IMR-90 (cell line): Measurements from ENCODE around the gene MEGF10. TPM values are rescaled to one million over a fixed set of nuclear protein-coding genes. Genes with fewer than 3 reads are reported as not detected.

ENCODE experiments used
- ATAC-seq: fragments of 200-7000 bp; cut with Tn5 transposase; 2 replicates; pipeline ENCODE4 v1.9.1; 2020; ENCODE audit warnings: low read depth, mild to moderate bottlenecking, moderate library complexity
- BruUV-seq: library from RNA; stranded (reverse); fragments of 400-500 nt; replicated peaks from 2 replicates; lab custom pipeline; 2021; lab: Mats Ljungman, UMichigan
- CTCF ChIA-PET: fragments of 300-600 bp; formaldehyde crosslinking; extraction: SDS; loops from one replicate; lab custom pipeline; 2021; ENCODE audit warnings: antibody characterized with exemption; lab: Yijun Ruan, JAX
- POLR2A ChIA-PET: fragments of 300-600 bp; sonication (Branson Sonifier 250); formaldehyde crosslinking; loops from one replicate; lab custom pipeline; 2022; ENCODE audit warnings: antibody characterized with exemption; ENCODE audit not compliant: unreplicated experiment; lab: Charles Lee
- DNase-seq: peaks from one replicate; pipeline ENCODE4 v3.0.0; 2013
- H2AFZ ChIP-seq: replicated peaks from 2 replicates; pipeline ENCODE3; 2013; ENCODE audit warnings: low read length, mild to moderate bottlenecking; ENCODE audit not compliant: poor library complexity
- H2AK5ac ChIP-seq: 2 replicates; pipeline ENCODE4 v1.6.1; 2013; ENCODE audit warnings: low read depth, low read length, inconsistent platforms
- H2AK9ac ChIP-seq: replicated peaks from 2 replicates; pipeline ENCODE3; 2013; ENCODE audit warnings: mild to moderate bottlenecking, low read depth, low read length, moderate library complexity; ENCODE audit not compliant: poor library complexity
- H2BK120ac ChIP-seq: 2 replicates; pipeline ENCODE4 v1.6.1; 2013; ENCODE audit warnings: low read depth, low read length, inconsistent platforms
- H2BK15ac ChIP-seq: 3 replicates; pipeline ENCODE4 v1.6.1; 2013; ENCODE audit warnings: low read depth, low read length, inconsistent platforms
- H2BK20ac ChIP-seq: 2 replicates; pipeline ENCODE4 v1.6.1; 2013; ENCODE audit warnings: low read depth, mild to moderate bottlenecking, inconsistent platforms, low read length, moderate library complexity
- H2BK5ac ChIP-seq: 2 replicates; pipeline ENCODE4 v1.6.1; 2013; ENCODE audit warnings: mild to moderate bottlenecking, low read depth, low read length, inconsistent platforms; ENCODE audit not compliant: poor library complexity, severe bottlenecking
- H3K14ac ChIP-seq: replicated peaks from 2 replicates; pipeline ENCODE4 v1.6.1; 2013; ENCODE audit warnings: low read depth, low read length, inconsistent platforms
- H3K18ac ChIP-seq: 2 replicates; pipeline ENCODE4 v1.6.1; 2013; ENCODE audit warnings: low read depth, low read length, control low read depth
- H3K23ac ChIP-seq: 2 replicates; pipeline ENCODE4 v1.6.1; 2013; ENCODE audit warnings: low read depth, low read length, inconsistent platforms
- H3K27ac ChIP-seq: 2 replicates; pipeline ENCODE4 v1.5.1; 2013; ENCODE audit warnings: mild to moderate bottlenecking, control low read depth, low read length; ENCODE audit not compliant: insufficient read depth
- H3K27me3 ChIP-seq: 2 replicates; pipeline ENCODE4 v1.6.1; 2013; ENCODE audit warnings: low read length; ENCODE audit not compliant: control insufficient read depth, insufficient read depth
- H3K36me3 ChIP-seq: 2 replicates; pipeline ENCODE4 v1.6.1; 2013; ENCODE audit warnings: low read length, mixed read lengths; ENCODE audit not compliant: control insufficient read depth, insufficient read depth
- H3K4ac ChIP-seq: 2 replicates; pipeline ENCODE4 v1.6.1; 2013; ENCODE audit warnings: low read depth, low read length, inconsistent platforms
- H3K4me1 ChIP-seq: 2 replicates; pipeline ENCODE4 v1.6.1; 2013; ENCODE audit warnings: low read length, mixed read lengths; ENCODE audit not compliant: control insufficient read depth, insufficient read depth
- H3K4me2 ChIP-seq: 2 replicates; pipeline ENCODE4 v1.6.1; 2013; ENCODE audit warnings: low read depth, mild to moderate bottlenecking, control low read depth, low read length, moderate library complexity
- H3K4me3 ChIP-seq: 2 replicates; pipeline ENCODE4 v1.5.1; 2013; ENCODE audit warnings: low read depth, mild to moderate bottlenecking, control low read depth, low read length, moderate library complexity; ENCODE audit not compliant: insufficient read depth
- H3K56ac ChIP-seq: 2 replicates; pipeline ENCODE4 v1.6.1; 2013; ENCODE audit warnings: low read length, inconsistent platforms; ENCODE audit not compliant: insufficient read depth; ENCODE audit errors: extremely low read depth
- H3K79me1 ChIP-seq, 2 experiments: 2 replicates each; pipeline ENCODE4 v1.6.1; 2013; ENCODE audit warnings: low read length in 2 of 2, inconsistent platforms in 1 of 2, low read depth in 1 of 2
- H3K9ac ChIP-seq: 2 replicates; pipeline ENCODE4 v1.6.1; 2013; ENCODE audit warnings: low read depth, low read length, control low read depth
- H3K9me1 ChIP-seq: 2 replicates; pipeline ENCODE4 v1.6.1; 2013; ENCODE audit warnings: low read length, inconsistent platforms; ENCODE audit not compliant: insufficient read depth
- H3K9me3 ChIP-seq: 2 replicates; pipeline ENCODE4 v1.6.1; 2013; ENCODE audit warnings: low read length; ENCODE audit not compliant: control insufficient read depth, insufficient read depth
- H4K20me1 ChIP-seq: 2 replicates; pipeline ENCODE4 v1.6.1; 2013; ENCODE audit warnings: low read length, inconsistent platforms; ENCODE audit not compliant: insufficient read depth
- H4K5ac ChIP-seq: 2 replicates; pipeline ENCODE4 v1.6.1; 2013; ENCODE audit warnings: mild to moderate bottlenecking, low read depth, low read length, control low read depth
- H4K8ac ChIP-seq, 2 experiments: 2 replicates each; pipeline ENCODE4 v1.6.1; 2013; ENCODE audit warnings: low read depth in 2 of 2, low read length in 2 of 2, control low read depth in 1 of 2, inconsistent platforms in 1 of 2
- H4K91ac ChIP-seq: 2 replicates; pipeline ENCODE4 v1.6.1; 2013; ENCODE audit warnings: low read depth, low read length, inconsistent platforms; ENCODE audit not compliant: insufficient read depth
- CHD1 ChIP-seq: IDR thresholded peaks from 2 replicates; pipeline ENCODE4 v1.6.1; 2012; ENCODE audit warnings: low read depth, low read length, improper control_type of control experiment
- WGBS, 2 experiments: methylation state at CpG; one replicate each; pipeline versions ENCODE4 v1.1.5 to v1.1.7; 2013; ENCODE audit warnings: missing lambda C conversion rate in 2 of 2; ENCODE audit not compliant: insufficient read length in 1 of 2; ENCODE audit errors: extremely low coverage in 2 of 2; 5-methylcytosine and 5-hydroxymethylcytosine counted together
- dilution Hi-C: fragments of 300-500 bp; cut with HindIII; formaldehyde crosslinking; loops from one replicate; pipeline ENCODE4 v1.14.3; 2018; ENCODE audit warnings: low sequenced_read_pairs; ENCODE audit not compliant: unreplicated experiment
- in situ Hi-C: fragments of 300-500 bp; cut with MboI; formaldehyde crosslinking; loops from 3 replicates; pipeline ENCODE4 v1.14.3; 2019; ENCODE audit warnings: low sequenced_read_pairs, inconsistent platforms, mixed read lengths
- intact Hi-C: fragments of 100-400 bp; cut with micrococcal nuclease; formaldehyde crosslinking; loops from 2 replicates; pipeline ENCODE4 v1.10.0; 2022
- polyA plus RNA-seq, 3 experiments: library from polyadenylated mRNA; depleted of rRNA; stranded (reverse); fragments of >200 nt; gene quantifications; 2 replicates each; pipeline ENCODE4 v1.2.3, GENCODE V29; 2012; ENCODE audit warnings: low replicate concordance in 1 of 3
- total RNA-seq: library from RNA; depleted of rRNA; stranded (reverse); fragments of >200 nt; gene quantifications from 2 replicates; pipeline ENCODE4 v1.2.3, GENCODE V29; 2012
- TF ChIP-seq, protein P1 (sequence below): fragments of 150-350 bp; IDR thresholded peaks from 2 replicates; pipeline ENCODE4 v1.6.1; 2017; ENCODE audit warnings: mild to moderate bottlenecking, antibody characterized with exemption, low read length, low read depth

Gene MEGF10
- total and polyA plus RNA-seq, 2 of the 4 experiments (the other 2 are of a cell fraction): not detected

DNA sequence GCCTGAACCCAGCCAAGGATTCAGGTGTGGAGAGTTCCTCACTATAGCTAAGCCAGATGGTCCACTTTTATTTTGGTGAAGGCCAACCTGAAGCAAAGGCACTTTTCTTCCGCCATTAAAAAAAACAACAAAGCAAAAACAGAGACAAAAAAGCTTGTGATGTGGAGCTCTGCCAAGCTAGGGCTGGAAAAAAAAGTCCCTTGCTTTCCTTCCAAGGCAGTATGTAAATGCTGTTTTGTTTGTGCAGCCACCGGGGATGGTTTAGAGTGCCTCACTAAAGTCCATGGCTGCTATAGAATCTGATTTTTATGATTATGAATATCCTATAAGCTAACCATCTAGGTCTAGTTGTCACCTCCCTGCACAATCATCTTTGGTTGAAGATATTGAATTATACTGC, 14.9 kb downstream of the MEGF10 start:
- no peak for DNase-seq
- ChIA-PET POLR2A (interaction anchor here (0.6 kb wide), 1 partner anchor 51 kb away, joined by 3 read pairs; no protein-coding TSS in a partner anchor), CTCF (no interaction called here)
- Histone ChIP-seq H2BK5ac (no peak overlapping the region), H4K5ac (no peak overlapping the region), H3K9me1 (no peaks in the 10 kb centered on the region), H3K9me3 (no peaks in the 10 kb centered on the region), H3K27ac (no peak overlapping the region), H3K36me3 (no peaks in the 10 kb centered on the region), H2AK9ac (no peak overlapping the region), H4K91ac (no peak overlapping the region), H2BK15ac (no peak overlapping the region), H3K18ac (no peak overlapping the region), H3K4me3 (no peak overlapping the region), H2BK120ac (no peak overlapping the region), H2AK5ac (no peak overlapping the region), H2AFZ (no peak overlapping the region), H3K9ac (no peak overlapping the region), H3K79me1 (no peaks in the 10 kb centered on the region), H3K4ac (no peak overlapping the region), H4K20me1 (no peaks in the 10 kb centered on the region), H3K14ac (no peak overlapping the region), H3K23ac (no peak overlapping the region), H3K27me3 (peaks cover 11% of the 10 kb centered on the region), H4K8ac (no peak overlapping the region), H3K56ac (no peak overlapping the region), H3K4me1 (no peaks in the 10 kb centered on the region), H2BK20ac (no peak overlapping the region), H3K4me2 (no peak overlapping the region)
- no peak for ATAC-seq
- intact Hi-C loops (no loop called here), in situ Hi-C loops (no loop called here), dilution Hi-C loops (no loop called here)
- BruUV-seq: no TSS peak
- TF ChIP-seq, protein P1, sequence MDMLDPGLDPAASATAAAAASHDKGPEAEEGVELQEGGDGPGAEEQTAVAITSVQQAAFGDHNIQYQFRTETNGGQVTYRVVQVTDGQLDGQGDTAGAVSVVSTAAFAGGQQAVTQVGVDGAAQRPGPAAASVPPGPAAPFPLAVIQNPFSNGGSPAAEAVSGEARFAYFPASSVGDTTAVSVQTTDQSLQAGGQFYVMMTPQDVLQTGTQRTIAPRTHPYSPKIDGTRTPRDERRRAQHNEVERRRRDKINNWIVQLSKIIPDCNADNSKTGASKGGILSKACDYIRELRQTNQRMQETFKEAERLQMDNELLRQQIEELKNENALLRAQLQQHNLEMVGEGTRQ: no peak
- no peak for TF ChIP-seq CHD1
- no CpG with 5 or more reads among the region's 2 CpGs for WGBS, 2 experiments
